Stimulated activated CD8-positive, alpha-beta memory T cell treated with anti-CD3 and anti-CD28 coated beads, Interleukin-15, amount 100 ng/mL, for 4 hours (primary cell): ENCODE data around the gene LPCAT4.
A peak's percentile ranks its signal among the peaks of the same experiment; 100 is the strongest.
"Not testable (repeated sequence)": the region's sequence is repeated elsewhere in the genome, so short reads cannot be mapped to it uniquely, and the experiment has no call there.

Experiments
- DNase-seq, 2 donors: peaks; one replicate each; pipeline ENCODE4 v3.0.0-alpha.2; 2020; ENCODE audit warnings: low read depth in 2 of 2

LPCAT4 gene

GRCh38 chr15:34362047-34362773 is 4.8 kb downstream of the LPCAT4 start:
- DNase-seq = no peak

DNA sequence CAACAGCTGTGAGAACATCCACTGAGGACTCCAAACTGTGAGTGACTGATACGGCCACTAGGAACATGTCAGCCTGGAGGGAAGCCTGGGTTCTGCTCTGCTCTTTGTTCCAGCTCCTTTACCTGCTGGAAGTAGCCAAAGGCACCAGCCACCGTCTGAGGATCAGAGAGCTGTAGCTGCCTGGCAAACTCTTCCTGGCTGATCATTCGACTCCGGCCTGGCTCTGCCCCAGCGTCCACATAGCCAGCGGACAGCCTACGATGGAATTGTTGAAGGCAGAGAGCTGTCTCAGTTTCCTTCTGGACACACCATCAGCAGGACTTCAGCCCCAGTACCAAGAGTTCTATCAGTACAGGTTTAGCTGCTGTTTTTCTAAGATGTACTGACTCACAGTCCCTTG is 5.7 kb downstream of the LPCAT4 start:
- DNase-seq = no peak

DNA sequence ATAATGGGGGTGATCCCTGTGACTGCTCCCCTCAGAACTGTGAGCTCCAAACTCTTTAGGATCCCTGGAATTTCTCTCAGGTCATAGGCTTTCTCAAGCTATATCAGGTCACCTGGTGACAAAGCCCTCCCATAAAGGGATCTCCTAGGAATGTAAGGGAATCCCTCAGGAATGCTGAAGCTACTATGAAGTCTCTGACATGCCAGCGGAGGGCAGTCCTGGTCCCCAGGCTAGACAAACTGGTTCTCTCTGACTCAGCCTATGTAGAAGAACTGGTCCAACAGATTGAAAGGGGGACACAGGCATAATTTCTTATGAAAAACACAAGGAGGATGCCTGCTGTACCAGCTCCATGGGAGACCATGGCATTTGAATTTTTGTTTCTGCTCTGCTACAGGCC is 6.7 kb downstream of the LPCAT4 start:
- no peak for DNase-seq

DNA sequence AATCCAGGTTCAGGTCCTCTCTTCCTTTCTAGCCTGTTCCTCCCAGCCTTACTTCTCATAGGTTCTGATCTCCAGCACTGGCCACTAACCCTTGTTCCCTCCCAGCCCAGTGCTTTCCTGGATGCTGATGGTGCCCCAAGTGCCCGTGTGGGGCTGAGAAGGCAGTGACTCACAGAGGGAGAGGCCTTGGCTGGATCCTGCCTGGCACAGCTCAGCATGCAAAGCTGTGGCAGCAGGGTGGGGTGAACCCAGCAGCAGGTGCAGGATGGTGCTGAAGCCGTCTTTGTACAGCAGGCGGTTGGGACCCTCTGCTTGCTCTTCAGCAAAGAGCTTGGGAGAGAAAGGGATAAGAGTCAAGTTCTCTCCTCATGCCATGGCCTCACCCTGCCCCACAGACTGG is 7.6 kb downstream of the LPCAT4 start:
- no peak for DNase-seq

GRCh38 chr15:34358948-34359347 is 8.0 kb downstream of the LPCAT4 start:
- DNase-seq = no peak

DNA sequence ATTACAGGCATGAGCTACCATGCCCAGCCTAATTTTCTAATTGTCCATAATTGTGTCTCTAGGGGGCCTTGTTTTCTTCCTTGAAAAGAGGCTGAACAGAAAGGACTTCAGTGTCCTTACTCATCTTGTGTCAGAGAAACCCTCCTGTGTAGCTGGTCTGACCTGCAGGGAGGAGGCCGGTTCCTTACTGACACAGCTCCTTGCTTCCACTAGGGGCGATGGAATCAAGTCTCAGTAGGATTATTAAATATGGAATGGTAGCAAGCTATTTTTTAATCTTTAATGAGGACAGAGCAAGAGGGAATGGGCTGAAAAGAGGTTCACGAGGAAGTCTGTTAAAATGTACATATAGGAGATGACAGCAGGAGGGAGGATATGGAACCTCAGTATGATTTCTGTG is 8.6 kb downstream of the LPCAT4 start:
- no peak for DNase-seq

DNA sequence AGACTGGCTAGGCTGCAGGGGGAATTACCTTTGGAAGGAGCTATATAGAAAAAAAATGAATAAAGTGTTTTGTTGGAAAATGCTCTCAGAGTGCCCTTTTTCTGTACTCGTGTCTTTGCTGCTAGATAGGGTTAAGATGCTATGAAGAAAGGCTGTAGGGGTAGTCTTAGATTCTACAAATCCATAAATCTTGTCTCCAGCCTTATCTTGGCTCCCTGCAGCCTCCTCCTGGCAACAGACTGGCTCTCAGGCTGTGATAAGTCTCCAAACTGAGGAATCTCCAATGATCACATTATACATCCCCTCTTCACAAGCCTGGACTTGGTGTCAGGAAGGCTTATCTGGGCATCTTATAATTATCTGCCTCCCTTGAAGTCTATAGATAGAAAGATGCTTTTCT is 9.3 kb downstream of the LPCAT4 start:
- no peak for DNase-seq

GRCh38 chr15:34355241-34355640 is 11.8 kb downstream of the LPCAT4 start:
- no peak for DNase-seq

DNA sequence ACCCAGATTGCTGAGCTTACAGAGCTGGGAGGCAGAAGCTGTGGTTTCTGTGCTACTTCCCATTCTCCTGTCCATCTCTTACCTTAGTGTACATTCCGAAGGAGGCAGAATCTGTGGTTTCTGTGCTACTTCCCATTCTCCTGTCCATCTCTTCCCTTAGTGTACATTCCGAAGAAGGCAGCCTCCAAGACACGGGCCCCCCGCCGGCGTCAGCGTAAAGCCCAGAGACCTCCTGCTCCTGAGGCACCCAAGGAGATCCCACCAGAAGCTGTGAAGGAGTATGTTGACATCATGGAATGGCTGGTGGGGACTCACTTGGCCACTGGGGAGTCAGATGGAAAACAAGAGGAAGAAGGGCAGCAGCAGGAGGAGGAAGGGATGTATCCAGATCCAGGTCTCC is 12.7 kb downstream of the LPCAT4 start:
- no peak for DNase-seq

- DNase-seq = no peak
Measured at GRCh38 chr15:34353627-34354026, 13.4 kb downstream of the LPCAT4 start.

DNA sequence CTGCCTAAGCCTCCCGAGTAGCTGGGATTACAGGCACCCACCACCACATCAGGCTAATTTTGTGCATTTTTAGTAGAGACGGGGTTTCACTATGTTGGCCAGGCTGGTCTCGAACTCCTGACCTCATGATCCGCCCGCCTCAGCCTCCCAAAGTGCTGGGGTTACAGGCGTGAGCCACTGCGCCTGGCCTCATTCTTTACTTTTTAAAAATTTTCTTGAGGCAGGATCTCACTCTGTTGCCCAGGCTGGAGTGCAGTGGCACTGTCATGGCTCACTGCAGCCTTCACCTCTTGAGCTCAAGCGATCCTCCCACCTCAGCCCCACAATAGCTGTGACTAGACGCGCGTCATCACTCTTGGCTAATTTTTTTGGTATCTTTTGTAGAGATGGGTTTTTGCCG is 14.0 kb downstream of the LPCAT4 start:
- not testable (repeated sequence) for DNase-seq

DNA sequence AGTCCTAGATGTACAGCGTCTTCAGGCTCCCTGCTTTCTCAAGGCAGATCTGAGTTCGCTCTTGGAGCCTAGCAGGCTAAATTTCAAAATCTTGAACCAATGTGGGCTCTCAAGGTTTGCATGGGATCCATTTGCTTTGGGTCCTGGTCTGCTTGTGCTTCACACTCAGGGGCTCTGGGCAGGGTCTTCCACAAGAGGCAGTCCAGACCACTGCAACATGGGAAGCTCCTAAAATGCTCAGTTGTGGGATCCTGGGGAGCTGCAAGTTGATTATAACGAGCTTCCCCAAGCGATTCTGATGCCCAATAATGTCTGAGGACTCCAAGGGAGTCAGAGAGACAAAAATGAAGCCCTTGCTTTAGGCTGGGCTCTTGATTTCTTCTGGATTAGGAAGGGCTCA is 17.2 kb downstream of the LPCAT4 start:
- no peak for DNase-seq

DNA sequence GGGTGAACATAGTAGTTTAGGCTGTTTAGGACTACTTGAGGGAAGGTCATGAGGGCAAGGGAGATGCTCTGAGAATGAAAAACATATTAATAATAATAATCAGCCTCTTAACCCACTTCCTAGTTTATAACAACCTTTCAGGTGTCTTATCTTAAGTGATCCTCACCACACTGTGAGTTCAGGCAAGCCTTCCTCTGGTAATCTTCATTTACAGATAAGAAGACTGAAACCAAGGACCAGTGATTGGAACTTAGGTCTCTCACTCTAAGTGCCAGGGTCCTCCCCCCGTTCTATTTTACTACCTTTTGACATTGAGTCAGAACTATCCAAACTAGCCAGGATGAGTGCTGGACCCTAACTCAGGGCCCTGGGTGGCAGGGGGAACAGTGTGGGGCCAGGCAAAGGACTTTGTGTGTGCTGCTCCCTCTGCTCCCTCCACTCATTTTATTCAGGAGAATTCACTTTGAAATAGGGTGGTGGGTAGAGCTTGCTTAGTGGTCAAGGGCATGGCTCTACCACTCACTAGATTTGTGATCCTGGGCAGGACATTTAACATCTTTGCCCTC is 18.2 kb downstream of the LPCAT4 start:
- no peak for DNase-seq

- DNase-seq = no peak
Measured at GRCh38 chr15:34347951-34348638, 18.9 kb downstream of the LPCAT4 start.

DNA sequence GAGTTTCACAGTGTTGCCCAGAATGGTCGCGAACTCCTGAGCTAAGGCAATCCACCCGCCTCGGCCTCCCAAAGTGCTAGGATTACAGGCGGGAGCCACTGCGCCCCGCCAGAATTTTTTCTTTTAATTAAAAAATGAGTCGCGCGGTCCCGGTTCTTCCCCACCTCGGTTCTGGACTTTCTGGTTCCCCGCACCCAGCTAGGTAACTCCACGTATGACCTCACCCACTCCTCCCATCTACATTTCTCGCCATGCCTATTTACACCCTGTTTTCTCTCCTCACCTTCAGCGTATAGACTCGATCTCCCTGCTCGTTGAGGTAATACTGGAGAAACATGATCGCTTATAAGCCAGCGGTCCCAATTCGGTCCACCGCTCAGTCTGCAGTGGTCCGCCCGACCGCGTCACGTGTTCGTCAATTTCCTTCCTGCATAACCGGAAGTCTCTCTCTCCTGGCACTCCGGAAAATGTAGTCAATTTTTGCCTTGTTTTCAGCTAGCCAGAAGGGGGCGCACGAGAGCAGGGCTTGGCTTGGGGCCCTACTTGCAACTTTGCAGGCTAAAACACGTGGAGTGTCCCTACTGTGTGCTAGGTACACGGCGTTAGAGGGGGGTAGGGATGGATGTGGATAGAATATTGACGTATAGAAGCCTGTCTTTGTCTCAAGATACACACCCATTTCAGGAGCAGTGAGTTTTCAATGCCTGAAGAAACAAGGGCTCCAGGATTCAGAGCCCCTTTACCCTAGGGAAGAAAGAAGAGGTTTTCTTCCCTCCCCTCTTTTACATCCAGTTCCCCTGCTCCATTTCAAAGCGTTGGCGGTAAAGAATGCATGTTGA is 24.0 kb downstream of the LPCAT4 start, which contains the start of the genes NOP10 and NUTM1:
NOP10 (minus strand) TSS at position 400 of the 839 bp plus-strand sequence; CDS start at position 337, 63 bp downstream.
NUTM1 (plus strand) TSS at position 579 of the 839 bp plus-strand sequence. CDS start 382 bp downstream, outside the sequence.
- DNase-seq = peak; percentile 83 to 88

DNA sequence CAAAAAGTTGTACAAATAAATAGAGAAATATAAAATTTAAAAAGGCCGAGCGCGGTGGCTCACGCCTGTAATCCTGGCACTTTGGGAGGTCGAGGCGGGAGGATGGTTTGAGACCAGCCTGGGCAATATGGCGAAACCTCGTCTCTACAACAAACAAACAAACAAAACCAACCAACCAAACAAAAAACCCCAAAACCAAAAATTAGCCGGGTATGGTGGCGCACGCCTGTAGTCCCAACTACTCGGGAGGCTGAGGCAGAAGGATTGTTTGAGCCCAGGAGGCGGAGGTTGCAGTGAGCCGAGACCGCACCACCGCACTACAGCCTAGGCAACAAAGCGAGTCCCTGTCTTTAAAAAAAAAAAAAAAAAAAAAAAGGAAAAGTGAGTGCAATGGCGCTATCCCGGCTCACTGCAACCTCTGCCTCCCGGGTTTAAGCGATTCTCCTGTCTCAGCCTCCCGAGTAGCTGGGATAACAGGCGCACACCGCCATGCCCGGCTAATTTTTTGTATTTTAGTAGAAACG is 24.7 kb downstream of the LPCAT4 start:
- DNase-seq = not testable (repeated sequence)

GRCh38 chr15:34341381-34342212 is 25.4 kb downstream of the LPCAT4 start:
- no peak for DNase-seq

GRCh38 chr15:34339946-34340345 is 27.1 kb downstream of the LPCAT4 start:
- DNase-seq = no peak

DNA sequence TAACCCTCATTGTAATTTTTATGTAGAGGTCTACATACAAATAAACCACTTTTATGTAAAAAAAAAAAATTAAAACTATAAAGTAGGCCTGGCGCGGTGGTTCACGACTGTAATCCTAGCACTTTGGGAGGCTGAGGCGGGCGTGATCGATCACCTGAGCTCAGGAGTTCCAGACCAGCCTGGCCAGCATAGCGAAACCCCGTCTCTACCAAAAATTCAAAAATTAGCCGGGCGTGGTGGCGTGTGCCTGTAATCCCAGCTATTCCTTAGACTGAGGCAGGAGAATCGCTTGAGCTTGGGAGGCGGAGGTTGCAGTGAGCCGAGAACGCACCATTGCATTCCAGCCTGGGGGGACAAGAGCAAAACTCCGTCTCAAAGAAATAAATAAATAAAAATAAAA is 28.6 kb downstream of the LPCAT4 start:
- no peak for DNase-seq

GRCh38 chr15:34337557-34338306 is 29.3 kb downstream of the LPCAT4 start, which contains the start of gene SLC12A6:
Gene SLC12A6 (minus strand): TSS chr15:34337781. CDS start chr15:34336680, 1,101 bp downstream.
- DNase-seq = peak; percentile 77 to 83
